K562 (cell line): ENCODE results near the gene RNF123. TPM values are rescaled to one million over a fixed set of nuclear protein-coding genes. Genes with fewer than 3 reads are reported as not detected.

Experiments
- ATAC-seq: fragments of 200-7000 bp; cut with Tn5 transposase; 3 replicates; pipeline ENCODE4 v1.9.1; 2020; ENCODE audit warnings: moderate library complexity
- BruUV-seq: library from RNA; stranded (reverse); fragments of 400-500 nt; replicated peaks from 2 replicates; lab custom pipeline; 2021; lab: Mats Ljungman, UMichigan
- CTCF ChIA-PET: fragments of 300-600 bp; formaldehyde crosslinking; extraction: SDS; loops from one replicate; lab custom pipeline; 2021; ENCODE audit warnings: low intra/inter-chr PET ratio; lab: Yijun Ruan, JAX
- POLR2A ChIA-PET: fragments of 300-600, 350-650 bp; sonication (Branson Sonifier 250); formaldehyde crosslinking; extraction: SDS; loops from one replicate; lab custom pipeline; 2021; ENCODE audit warnings: antibody characterized with exemption, inconsistent platforms; lab: Yijun Ruan, JAX
- DNase-seq, 4 experiments: peaks; one replicate each; pipeline versions ENCODE4 v3.0.0 to v3.0.0-alpha.2; 2011 to 2018; ENCODE audit warnings: low spot score in 3 of 4, mixed read lengths in 3 of 4; ENCODE audit errors: extremely low read depth in 1 of 4
- FAIRE-seq: peaks from 2 replicates; lab custom pipeline; 2011; peaks lifted over from hg19 to GRCh38; lab: Jason Lieb, UNC
- H2AFZ ChIP-seq: 2 replicates; pipeline ENCODE4 v1.6.0; 2011; ENCODE audit warnings: low read depth, low read length, control low read depth, inconsistent platforms
- H3K27ac ChIP-seq: fragments of 200-600 bp; 3 replicates; pipeline ENCODE4 v1.8.0; 2011; ENCODE audit warnings: low read depth, mild to moderate bottlenecking, control low read depth, inconsistent platforms, low read length, moderate library complexity, mixed read lengths; ENCODE audit errors: extremely low read depth
- H3K27me3 ChIP-seq, 2 experiments: fragments of 300-600 bp in 1 of 2; 2 replicates in 1 of 2; 3 replicates in 1 of 2; pipeline versions ENCODE4 v1.6.0 to v1.8.0; 2011; ENCODE audit warnings: inconsistent platforms in 2 of 2, low read length in 2 of 2, mild to moderate bottlenecking in 1 of 2, mixed read lengths in 1 of 2, moderate library complexity in 1 of 2; ENCODE audit not compliant: control insufficient read depth in 2 of 2, insufficient read depth in 2 of 2
- H3K36me3 ChIP-seq: fragments of 300-600 bp; 3 replicates; pipeline ENCODE4 v1.8.0; 2011; ENCODE audit warnings: mild to moderate bottlenecking, low read length, inconsistent platforms; ENCODE audit not compliant: control insufficient read depth, insufficient read depth
- H3K4me1 ChIP-seq, 2 experiments: fragments of 200-600 bp in 1 of 2; replicated peaks in 1 of 2; 2 replicates in 1 of 2; 3 replicates in 1 of 2; pipeline versions ENCODE4 v1.5.1 to v1.8.0; 2011; ENCODE audit warnings: inconsistent platforms in 2 of 2, low read length in 2 of 2, mild to moderate bottlenecking in 1 of 2, mixed read lengths in 1 of 2, moderate library complexity in 1 of 2; ENCODE audit not compliant: control insufficient read depth in 2 of 2, insufficient read depth in 2 of 2
- H3K4me2 ChIP-seq: 2 replicates; pipeline ENCODE4 v1.6.1; 2011; ENCODE audit warnings: low read length, control low read depth, inconsistent platforms, mixed read lengths; ENCODE audit not compliant: insufficient read depth
- H3K4me3 ChIP-seq: fragments of 200-600 bp; sonication (generic), shearing (Covaris generic); 2 replicates; pipeline ENCODE4 v1.5.1; 2016; ENCODE audit warnings: control low read depth, inconsistent platforms
- H3K79me2 ChIP-seq: fragments of 200-600 bp; 3 replicates; pipeline ENCODE4 v1.8.0; 2011; ENCODE audit warnings: low read length, inconsistent platforms; ENCODE audit not compliant: control insufficient read depth, insufficient read depth
- H3K9ac ChIP-seq, 2 experiments: 2 replicates each; pipeline versions ENCODE4 v1.6.0 to v1.6.1; 2011; ENCODE audit warnings: low read depth in 2 of 2, low read length in 2 of 2, control low read depth in 1 of 2, inconsistent platforms in 1 of 2, mild to moderate bottlenecking in 1 of 2, mixed read lengths in 1 of 2; ENCODE audit not compliant: insufficient read depth in 1 of 2
- H3K9me1 ChIP-seq: one replicate; pipeline ENCODE4 v1.6.0; 2011; ENCODE audit warnings: inconsistent platforms, mild to moderate bottlenecking, low read length, moderate library complexity; ENCODE audit not compliant: control insufficient read depth, insufficient read depth
- H3K9me3 ChIP-seq: replicated peaks from 2 replicates; pipeline ENCODE4 v1.5.1; 2011; ENCODE audit warnings: low read depth, low read length, inconsistent platforms; ENCODE audit not compliant: control insufficient read depth, insufficient read depth
- H4K20me1 ChIP-seq: replicated peaks from 2 replicates; pipeline ENCODE4 v1.6.1; 2011; ENCODE audit warnings: low read length, inconsistent platforms, mixed read lengths; ENCODE audit not compliant: control insufficient read depth, insufficient read depth
- CBX1 ChIP-seq: sonication (generic); IDR thresholded peaks from 2 replicates; pipeline ENCODE4 v1.6.1; 2016; ENCODE audit warnings: antibody characterized with exemption, low read depth, mild to moderate bottlenecking
- CBX8 ChIP-seq: fragments of 200-600 bp; sonication (generic); IDR thresholded peaks from 2 replicates; pipeline ENCODE4 v1.6.1; 2012; ENCODE audit warnings: borderline replicate concordance, mixed run types, low read depth, mild to moderate bottlenecking, moderate library complexity, mixed read lengths, low read length, control low read depth, inconsistent platforms; ENCODE audit not compliant: poor library complexity, severe bottlenecking; ENCODE audit errors: extremely low read depth
- CREM ChIP-seq: IDR thresholded peaks from 2 replicates; pipeline ENCODE4 v1.6.1; 2014; ENCODE audit warnings: antibody characterized with exemption, low read depth
- CTCF ChIP-seq, 3 experiments: IDR thresholded peaks in 2 of 3; conservative IDR thresholded peaks in 1 of 3; 2 replicates each; pipeline ENCODE4 v1.5.1; 2011 to 2012; ENCODE audit warnings: low read length in 3 of 3, mild to moderate bottlenecking in 3 of 3, control low read depth in 2 of 3, improper control_type of control experiment in 1 of 3, inconsistent platforms in 1 of 3, low read depth in 1 of 3, mixed read lengths in 1 of 3, moderate library complexity in 1 of 3; ENCODE audit not compliant: insufficient read depth in 2 of 3
- ETV1 ChIP-seq: fragments of 450-650 bp; conservative IDR thresholded peaks from 2 replicates; pipeline ENCODE4 v1.6.1; 2016; ENCODE audit warnings: missing genetic modification characterization, control low read depth, low read depth, missing compliant biosample characterization
- ILK ChIP-seq: fragments of 450-650 bp; IDR thresholded peaks from 2 replicates; pipeline ENCODE4 v1.6.1; 2016; ENCODE audit warnings: missing genetic modification characterization, low read depth, mild to moderate bottlenecking, missing compliant biosample characterization, moderate library complexity, borderline replicate concordance
- KHSRP ChIP-seq: fragments of 450-650 bp; IDR thresholded peaks from 2 replicates; pipeline ENCODE4 v1.6.1; 2017
- LEF1 ChIP-seq: fragments of 450-650 bp; IDR thresholded peaks from 2 replicates; pipeline ENCODE4 v1.6.1; 2016; ENCODE audit warnings: mild to moderate bottlenecking
- MBD2 ChIP-seq: sonication (generic); IDR thresholded peaks from 2 replicates; pipeline ENCODE4 v1.6.1; 2016; ENCODE audit warnings: low read depth, borderline replicate concordance
- RHOXF2B ChIP-seq: fragments of 250-450 bp; sonication (Bioruptor Pico); conservative IDR thresholded peaks from 2 replicates; pipeline ENCODE4 v1.5.1; 2021
- SRF ChIP-seq, 2 experiments: fragments of 250-450, 450-650 bp in 1 of 2; sonication (Bioruptor Pico) in 1 of 2; sonication (generic) in 1 of 2; formaldehyde crosslinking; IDR thresholded peaks; 2 replicates each; pipeline versions ENCODE4 v1.5.0 to v1.5.1; 2020 to 2022; ENCODE audit warnings: mild to moderate bottlenecking in 1 of 2, missing genetic modification reagents in 1 of 2
- ZNF24 ChIP-seq: fragments of 450-650 bp; IDR thresholded peaks from 2 replicates; pipeline ENCODE4 v1.6.1; 2016
- ZNF696 ChIP-seq: fragments of 250-450 bp; sonication (Bioruptor Pico); conservative IDR thresholded peaks from 2 replicates; pipeline ENCODE4 v1.4.0; 2020; ENCODE audit warnings: mild to moderate bottlenecking, moderate library complexity
- ZZZ3 ChIP-seq: fragments of 450-650 bp; IDR thresholded peaks from 2 replicates; pipeline ENCODE4 v1.6.1; 2016; ENCODE audit warnings: antibody characterized with exemption, mild to moderate bottlenecking, moderate library complexity
- WGBS: fragments of 100-300 bp; shearing (Covaris generic); methylation state at CpG from one replicate; pipeline ENCODE4 v1.1.6; 2016; ENCODE audit warnings: low coverage, mixed read lengths; ENCODE audit not compliant: insufficient coverage; ENCODE audit errors: missing lambda C conversion rate; 5-methylcytosine and 5-hydroxymethylcytosine counted together
- in situ Hi-C: fragments of 300-500 bp; cut with MboI; formaldehyde crosslinking; loops from 4 replicates; pipeline ENCODE4 v1.15.0; 2018; ENCODE audit warnings: inconsistent platforms, mixed read lengths
- intact Hi-C: fragments of 100-400 bp; cut with micrococcal nuclease; formaldehyde crosslinking; loops from 2 replicates; pipeline ENCODE4 v1.14.2; 2022
- polyA plus RNA-seq, 8 experiments: library from polyadenylated mRNA; depleted of rRNA in 4 of 8; stranded (reverse) in 5 of 8; unstranded in 3 of 8; fragments of >200 nt; fragmentation: Nextera tagmentation in 2 of 8; fragmentation: Illumina TruSeq in 1 of 8; extraction: Ambion mirVana in 2 of 8; extraction: Trizol in 1 of 8; gene quantifications; 2 replicates each; pipeline versions ENCODE4 v1.2.1 to v1.2.3, GENCODE V29; 2011 to 2014; ENCODE audit warnings: inconsistent platforms in 1 of 8, missing spikeins in 1 of 8
- total RNA-seq, 7 experiments: library from RNA; depleted of rRNA in 6 of 7; stranded (reverse); fragments of >200 nt in 6 of 7; fragmentation: Illumina TruSeq in 2 of 7; extraction: Trizol in 2 of 7; gene quantifications; 2 replicates each; pipeline versions ENCODE4 v1.2.1 to v1.2.3, GENCODE V29; 2011 to 2021; ENCODE audit warnings: low replicate concordance in 1 of 7
- TF ChIP-seq, protein P1 (sequence below): fragments of 250-450 bp; sonication (Bioruptor Pico); IDR thresholded peaks from 2 replicates; pipeline ENCODE4 v1.4.0; 2020

The RNF123 gene
- total and polyA plus RNA-seq, 9 of the 15 experiments (the other 6 are each of a cell fraction or from before 2014, with no cell fraction given), result 8.7 to 53.1 (median 17.5) TPM

GRCh38 chr3:49701388-49702077, 12.2 kb downstream of the RNF123 start (continued):
- TF ChIP-seq ZNF696 (no peak), CTCF (IDR thresholded peaks at IDR 0.05 in 2 of 3, conservative IDR thresholded peaks at IDR 0.05 in 1 of 3; ENCODE audit: insufficient read depth in 2 of 3, low read depth in 1 of 3, low read length in 3 of 3) (peak; percentile 38 to 51 (median 50)), CBX8 (no peak)
- TF ChIP-seq, protein P1, sequence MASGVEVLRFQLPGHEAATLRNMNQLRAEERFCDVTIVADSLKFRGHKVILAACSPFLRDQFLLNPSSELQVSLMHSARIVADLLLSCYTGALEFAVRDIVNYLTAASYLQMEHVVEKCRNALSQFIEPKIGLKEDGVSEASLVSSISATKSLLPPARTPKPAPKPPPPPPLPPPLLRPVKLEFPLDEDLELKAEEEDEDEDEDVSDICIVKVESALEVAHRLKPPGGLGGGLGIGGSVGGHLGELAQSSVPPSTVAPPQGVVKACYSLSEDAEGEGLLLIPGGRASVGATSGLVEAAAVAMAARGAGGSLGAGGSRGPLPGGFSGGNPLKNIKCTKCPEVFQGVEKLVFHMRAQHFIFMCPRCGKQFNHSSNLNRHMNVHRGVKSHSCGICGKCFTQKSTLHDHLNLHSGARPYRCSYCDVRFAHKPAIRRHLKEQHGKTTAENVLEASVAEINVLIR (CRISPR knock-in tag), result no peak

GRCh38 chr3:49702672-49703071, 13.3 kb downstream of the RNF123 start:
- Histone ChIP-seq H3K4me3 (no peak overlapping the region), H3K79me2 (no peaks in the 10 kb centered on the region), H3K4me2 (no peak overlapping the region), H3K4me1 (peaks cover 0 to 10% of the 10 kb centered on the region in 2 experiments; a peak in 2 of 5 replicates), H3K27ac (no peak overlapping the region), H4K20me1 (no peaks in the 10 kb centered on the region), H3K9me1 (no peaks in the 10 kb centered on the region), H3K9me3 (no peaks in the 10 kb centered on the region), H3K9ac (no peak overlapping the region), H3K27me3 (no peaks in the 10 kb centered on the region), H2AFZ (no peak overlapping the region), H3K36me3 (peaks cover 87% of the 10 kb centered on the region; the same call in 2 of the 3 replicates)
- BruUV-seq, result no TSS peak
- 88% methylated on average over 7 of the region's 11 CpGs for WGBS
- intact Hi-C loops, result loop anchor here (1.0 to 5.0 kb wide), 2 partner anchors 137 to 205 kb away; no protein-coding TSS in a partner anchor
- POLR2A ChIA-PET, result interaction anchor here (1.3 to 1.6 kb wide), 2 partner anchors 10 to 136 kb away, joined by 5 read pairs; no protein-coding TSS in a partner anchor
- in situ Hi-C loops, result loop anchor here (5.0 kb wide), 1 partner anchor 140 kb away; no protein-coding TSS in a partner anchor
- DNase-seq, result no peak
- CTCF ChIA-PET, result interaction anchor here (0.6 to 1.6 kb wide), 2 partner anchors 137 to 519 kb away, joined by 3 to 16 read pairs; no protein-coding TSS in a partner anchor
- ATAC-seq, result no peak
- FAIRE-seq, result no peak
- no peak for TF ChIP-seq KHSRP
- no peak for TF ChIP-seq LEF1
- no peak for TF ChIP-seq CBX1
- no peak for TF ChIP-seq MBD2
- no peak for TF ChIP-seq ETV1
- TF ChIP-seq ZZZ3, result no peak
- no peak for TF ChIP-seq ZNF24
- no peak for TF ChIP-seq ILK (tag)
- TF ChIP-seq SRF (CRISPR knock-in tag; IDR thresholded peaks at IDR 0.05), result no peak
- TF ChIP-seq CREM, result no peak
- TF ChIP-seq RHOXF2B (CRISPR knock-in tag), result no peak
